Endothelial cell of umbilical vein (primary cell): Measurements from ENCODE around the gene NOL6. TPM values are rescaled to one million over a fixed set of nuclear protein-coding genes. Genes with fewer than 3 reads are reported as not detected.

Experiments
- BruUV-seq: library from RNA; stranded (reverse); fragments of 400-500 nt; replicated peaks from 2 replicates; lab custom pipeline; 2021; lab: Mats Ljungman, UMichigan
- CTCF ChIA-PET: fragments of 300-600, 350-600 bp; sonication (Branson Sonifier 250); formaldehyde crosslinking; loops from one replicate; lab custom pipeline; 2021; ENCODE audit warnings: antibody characterized with exemption, inconsistent platforms; lab: Charles Lee
- POLR2A ChIA-PET: fragments of 300-600, 350-600 bp; sonication (Branson Sonifier 250); formaldehyde crosslinking; loops from one replicate; lab custom pipeline; 2021; ENCODE audit warnings: antibody characterized with exemption, inconsistent platforms; lab: Charles Lee
- DNase-seq: peaks from one replicate; pipeline ENCODE4 v3.0.0-alpha.2; 2011; ENCODE audit warnings: low read depth, low spot score
- FAIRE-seq: peaks from 2 replicates; lab custom pipeline; 2011; peaks lifted over from hg19 to GRCh38; lab: Jason Lieb, UNC
- H2AFZ ChIP-seq: 2 replicates; pipeline ENCODE4 v1.6.0; 2012; ENCODE audit warnings: low read depth, low read length, control low read depth, inconsistent platforms
- H3K27ac ChIP-seq: 2 replicates; pipeline ENCODE4 v1.5.1; 2011; ENCODE audit warnings: low read depth, mild to moderate bottlenecking, control low read depth, low read length, moderate library complexity; ENCODE audit not compliant: insufficient read depth
- H3K27me3 ChIP-seq, 2 experiments: 2 replicates each; pipeline versions ENCODE4 v1.6.0 to v1.6.1; 2011; ENCODE audit warnings: low read length in 2 of 2, mixed read lengths in 1 of 2; ENCODE audit not compliant: control insufficient read depth in 2 of 2, insufficient read depth in 2 of 2
- H3K36me3 ChIP-seq, 2 experiments: 2 replicates in 1 of 2; 3 replicates in 1 of 2; pipeline ENCODE4 v1.5.1; 2011; ENCODE audit warnings: low read length in 2 of 2, mild to moderate bottlenecking in 1 of 2, moderate library complexity in 1 of 2; ENCODE audit not compliant: control insufficient read depth in 2 of 2, insufficient read depth in 2 of 2; ENCODE audit errors: extremely low read depth in 1 of 2
- H3K4me1 ChIP-seq: 3 replicates; pipeline ENCODE4 v1.5.1; 2011; ENCODE audit warnings: mild to moderate bottlenecking, low read length; ENCODE audit not compliant: control insufficient read depth, insufficient read depth; ENCODE audit errors: extremely low read depth
- H3K4me2 ChIP-seq: 2 replicates; pipeline ENCODE4 v1.6.1; 2011; ENCODE audit warnings: low read length, control low read depth, mixed read lengths; ENCODE audit not compliant: insufficient read depth
- H3K4me3 ChIP-seq, 3 experiments: fragments of 200-600 bp in 1 of 3; sonication (generic), shearing (Covaris generic) in 1 of 3; replicated peaks in 1 of 3; 2 replicates each; pipeline ENCODE4 v1.5.1; 2011 to 2016; ENCODE audit warnings: control low read depth in 3 of 3, low read length in 3 of 3, mild to moderate bottlenecking in 2 of 3, inconsistent platforms in 1 of 3, low read depth in 1 of 3, moderate library complexity in 1 of 3; ENCODE audit not compliant: insufficient read depth in 1 of 3
- H3K79me2 ChIP-seq: 2 replicates; pipeline ENCODE4 v1.6.0; 2012; ENCODE audit warnings: low read length, inconsistent platforms; ENCODE audit not compliant: control insufficient read depth, insufficient read depth
- H3K9ac ChIP-seq: replicated peaks from 2 replicates; pipeline ENCODE3; 2011; ENCODE audit warnings: low read length, control low read depth; ENCODE audit not compliant: insufficient read depth; ENCODE audit errors: extremely low read depth
- H3K9me1 ChIP-seq: replicated peaks from 3 replicates; pipeline ENCODE4 v1.6.0; 2011; ENCODE audit warnings: mild to moderate bottlenecking, low read length; ENCODE audit not compliant: control insufficient read depth, insufficient read depth; ENCODE audit errors: extremely low read depth
- H3K9me3 ChIP-seq: replicated peaks from 2 replicates; pipeline ENCODE4 v1.5.1; 2012; ENCODE audit warnings: low read length, inconsistent platforms; ENCODE audit not compliant: control insufficient read depth, insufficient read depth
- H4K20me1 ChIP-seq: replicated peaks from 2 replicates; pipeline ENCODE3; 2011; ENCODE audit warnings: mild to moderate bottlenecking, low read length; ENCODE audit not compliant: control insufficient read depth, insufficient read depth; ENCODE audit errors: extremely low read depth
- CTCF ChIP-seq, 2 donors: IDR thresholded peaks; 1 replicate in 1 of 2; 2 replicates in 1 of 2; pipeline ENCODE4 v1.5.1; 2011; ENCODE audit warnings: low read length in 2 of 2, mild to moderate bottlenecking in 2 of 2, moderate library complexity in 2 of 2, control low read depth in 1 of 2, inconsistent platforms in 1 of 2, low read depth in 1 of 2; ENCODE audit not compliant: insufficient read depth in 1 of 2; ENCODE audit errors: extremely low read depth in 1 of 2
- EZH2 ChIP-seq: IDR thresholded peaks from 2 replicates; pipeline ENCODE4 v1.6.1; 2012; ENCODE audit warnings: borderline replicate concordance, low read depth, mild to moderate bottlenecking, moderate library complexity, low read length, inconsistent platforms; ENCODE audit not compliant: severe bottlenecking
- FOS ChIP-seq: IDR thresholded peaks from 2 replicates; pipeline ENCODE4 v1.6.1; 2011; ENCODE audit warnings: mild to moderate bottlenecking, low read length, moderate library complexity, borderline replicate concordance; ENCODE audit not compliant: insufficient read depth
- GATA2 ChIP-seq: IDR thresholded peaks from 2 replicates; pipeline ENCODE4 v1.7.0; 2011; ENCODE audit warnings: low read depth, mild to moderate bottlenecking, moderate library complexity, mixed read lengths, low read length; ENCODE audit not compliant: insufficient read length, insufficient read depth
- JUN ChIP-seq: IDR thresholded peaks from 2 replicates; pipeline ENCODE4 v1.6.1; 2011; ENCODE audit warnings: borderline replicate concordance, low read depth; ENCODE audit not compliant: insufficient read length, insufficient read depth
- MAX ChIP-seq: IDR thresholded peaks from 2 replicates; pipeline ENCODE4 v1.6.1; 2011; ENCODE audit not compliant: insufficient read depth, insufficient read length
- MYC ChIP-seq: IDR thresholded peaks from one replicate; pipeline ENCODE4 v1.6.1; 2011; ENCODE audit warnings: mild to moderate bottlenecking, low read depth, low read length
- POLR2A ChIP-seq: IDR thresholded peaks from 2 replicates; pipeline ENCODE4 v1.6.1; 2012; ENCODE audit warnings: low read depth, mild to moderate bottlenecking, control low read depth, low read length
- POLR2AphosphoS5 ChIP-seq: IDR thresholded peaks from 2 replicates; pipeline ENCODE4 v1.6.1; 2012; ENCODE audit warnings: low read depth, mild to moderate bottlenecking, control low read depth, low read length, moderate library complexity; ENCODE audit not compliant: insufficient read depth
- dilution Hi-C: fragments of 300-500 bp; cut with MboI; formaldehyde crosslinking; loops from one replicate; pipeline ENCODE4 v1.15.0; 2019; ENCODE audit warnings: low sequenced_read_pairs; ENCODE audit not compliant: extremely low pct_ligation_motif_present
- intact Hi-C: fragments of 100-400 bp; cut with micrococcal nuclease; formaldehyde crosslinking; loops from one replicate; pipeline ENCODE4 v1.10.0; 2022
- polyA plus RNA-seq, 4 experiments: library from polyadenylated mRNA; depleted of rRNA in 3 of 4; stranded (reverse) in 3 of 4; unstranded in 1 of 4; fragments of >200 nt; gene quantifications; 2 replicates each; pipeline versions ENCODE4 v1.2.1 to v1.2.3, GENCODE V29; 2011 to 2012; ENCODE audit warnings: missing spikeins in 1 of 4
- total RNA-seq: library from RNA; stranded (reverse); gene quantifications from 2 replicates; pipeline ENCODE4 v1.2.3, GENCODE V29; 2021

The NOL6 gene
- total and polyA plus RNA-seq, 2 donors (not counting 3 experiments of a cell fraction or from before 2014, with no cell fraction given), result 35.7 to 45.1 TPM

GRCh38 chr9:33468797-33469621 lies 4.7 kb downstream of the NOL6 start:
- DNase-seq (no peak), FAIRE-seq (no peak)
- peaks cover 9 to 65% of the 10 kb centered on the region in 2 experiments for H3K36me3 ChIP-seq
- no peak for TF ChIP-seq CTCF (IDR thresholded peaks at IDR 0.05; ENCODE audit: extremely low read depth in 1 of 2, insufficient read depth in 1 of 2, low read depth in 1 of 2, low read length in 2 of 2)
- no peak for TF ChIP-seq POLR2A
- TF ChIP-seq FOS, result no peak
- no peak for TF ChIP-seq GATA2
- TF ChIP-seq MAX, result no peak
- no peak for TF ChIP-seq EZH2
- TF ChIP-seq JUN, result no peak
- TF ChIP-seq POLR2AphosphoS5, result no peak
- TF ChIP-seq MYC, result no peak
- H3K27me3 ChIP-seq, result no peaks in the 10 kb centered on the region
- H2AFZ ChIP-seq, result no peak overlapping the region
- H3K4me2 ChIP-seq, result no peak overlapping the region
- dilution Hi-C loops (no loop called here), intact Hi-C loops (loop anchor here (5.0 kb wide), 1 partner anchor 52 kb away; no protein-coding TSS in a partner anchor)
- H3K4me3 ChIP-seq, result no peak overlapping the region
- H3K9me1 ChIP-seq, result no peaks in the 10 kb centered on the region
- ChIA-PET CTCF (interaction anchor here (1.3 kb wide), 2 partner anchors 16 to 182 kb away, joined by 4 to 6 read pairs; no protein-coding TSS in a partner anchor), POLR2A (no interaction called here)
- no peaks in the 10 kb centered on the region for H3K9me3 ChIP-seq
- H3K4me1 ChIP-seq, result peaks cover 13% of the 10 kb centered on the region
- no peaks in the 10 kb centered on the region for H4K20me1 ChIP-seq
- BruUV-seq, result no TSS peak
- peaks cover 20% of the 10 kb centered on the region for H3K79me2 ChIP-seq
- no peak overlapping the region for H3K27ac ChIP-seq
- no peak overlapping the region for H3K9ac ChIP-seq
